A549 (cell line): ENCODE results near the gene GPR37L1.
"Not testable (repeated sequence)": the region's sequence is repeated elsewhere in the genome, so short reads cannot be mapped to it uniquely, and the experiment has no call there.

Experiments
- CEBPB ChIP-seq, 2 experiments: fragments of >200 bp in 1 of 2; sonication (Bioruptor Twin) in 1 of 2; formaldehyde crosslinking in 1 of 2; IDR thresholded peaks; 2 replicates each; pipeline ENCODE4 v1.6.1; 2012 to 2016
- CHD4 ChIP-seq: fragments of 200-600 bp; sonication (generic); IDR thresholded peaks from 2 replicates; pipeline ENCODE4 v1.6.1; 2016; ENCODE audit warnings: antibody characterized with exemption, mild to moderate bottlenecking, borderline replicate concordance
- CTCF ChIP-seq: fragments of >200 bp; sonication (Bioruptor Twin); formaldehyde crosslinking; IDR thresholded peaks from 3 replicates; pipeline ENCODE4 v1.5.1; 2016
- EHMT2 ChIP-seq: fragments of 200-600 bp; sonication (generic); IDR thresholded peaks from 2 replicates; pipeline ENCODE4 v1.6.1; 2016; ENCODE audit warnings: antibody characterized with exemption, low read depth, mild to moderate bottlenecking, moderate library complexity
- EP300 ChIP-seq, 2 experiments: fragments of >200 bp; sonication (Bioruptor Twin); formaldehyde crosslinking; IDR thresholded peaks; 2 replicates in 1 of 2; 3 replicates in 1 of 2; pipeline ENCODE4 v1.6.1; 2016 to 2017
- JUN ChIP-seq, 2 experiments: fragments of >200 bp; sonication (Bioruptor Twin); formaldehyde crosslinking; IDR thresholded peaks; 2 replicates in 1 of 2; 3 replicates in 1 of 2; pipeline ENCODE4 v1.6.1; 2016 to 2017
- POLR2A ChIP-seq: IDR thresholded peaks from 2 replicates; pipeline ENCODE4 v1.6.1; 2012; ENCODE audit warnings: mild to moderate bottlenecking, low read length
- POLR2AphosphoS2 ChIP-seq: conservative IDR thresholded peaks from 2 replicates; pipeline ENCODE4 v1.6.1; 2012; ENCODE audit warnings: low read length, improper control_type of control experiment, inconsistent platforms
- RFX5 ChIP-seq: fragments of 450-650 bp; IDR thresholded peaks from 2 replicates; pipeline ENCODE4 v1.7.1; 2014; ENCODE audit warnings: antibody characterized with exemption, mild to moderate bottlenecking, moderate library complexity
- ZFP36 ChIP-seq: fragments of 450-650 bp; IDR thresholded peaks from 2 replicates; pipeline ENCODE4 v1.6.1; 2014; ENCODE audit warnings: borderline replicate concordance; ENCODE audit not compliant: partially characterized antibody

- TF ChIP-seq CHD4; POLR2A; CTCF; JUN (IDR thresholded peaks at IDR 0.05); EHMT2; CEBPB (IDR thresholded peaks at IDR 0.05); POLR2AphosphoS2; EP300 (IDR thresholded peaks at IDR 0.05); RFX5; ZFP36: not testable (repeated sequence)
Observed at GRCh38 chr1:202141468-202141867, 18.8 kb downstream of the GPR37L1 start.
